Measurements from ENCODE around the gene CFAP20. TPM values are rescaled to one million over a fixed set of nuclear protein-coding genes. Genes with fewer than 3 reads are reported as not detected.

CFAP20 gene
- total and polyA plus RNA-seq, 2 donors, result 28.5 to 70.0 TPM

DNA sequence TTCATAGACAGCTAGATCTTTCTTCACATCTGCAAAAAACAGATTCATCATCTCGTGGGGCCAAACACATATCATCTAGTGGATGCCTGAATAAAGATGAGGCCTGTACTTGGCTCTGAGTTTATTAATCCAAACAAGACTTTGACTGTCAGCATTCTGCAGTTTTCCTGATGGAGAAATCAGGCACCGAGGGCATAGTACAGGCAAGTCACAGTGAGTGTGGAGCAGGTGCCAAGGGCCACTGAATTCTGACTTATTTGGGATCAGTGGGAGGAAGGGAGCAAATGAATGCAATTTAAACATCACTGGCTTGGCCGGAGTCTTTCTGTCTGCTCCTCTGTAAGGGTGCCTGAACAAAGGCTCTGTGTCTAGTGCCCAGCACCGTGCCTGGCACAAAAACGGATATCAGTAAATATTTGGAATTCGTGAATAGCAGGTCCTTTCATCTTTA, 975 bp downstream of the CFAP20 start:
- peaks cover 0 to 12% of the 10 kb centered on the region in 2 donors for H3K9me3 ChIP-seq (ENCODE audit: control insufficient read depth in 2 of 2, insufficient read depth in 1 of 2, low read length in 1 of 2)
- WGBS, result 15% methylated on average over 6 of the region's 6 CpGs
- H3K36me3 ChIP-seq (ENCODE audit: control insufficient read depth in 2 of 2, insufficient read depth in 2 of 2, low read length in 1 of 2), result no peaks in the 10 kb centered on the region
- peak overlapping the region; percentile 92 to 99 for H3K4me3 ChIP-seq (ENCODE audit: low read length in 2 of 2)
- peaks cover 12 to 21% of the 10 kb centered on the region in 2 donors for H3K4me1 ChIP-seq (ENCODE audit: control insufficient read depth in 2 of 2, insufficient read depth in 2 of 2, low read length in 2 of 2)
- H3K27me3 ChIP-seq (ENCODE audit: control insufficient read depth in 2 of 2, insufficient read depth in 1 of 2, low read length in 1 of 2), result no peaks in the 10 kb centered on the region
- no peak for DNase-seq (ENCODE audit: low read depth in 6 of 9, low spot score in 9 of 9)
- H3K27ac ChIP-seq (ENCODE audit: low read depth in 1 of 2, low read length in 1 of 2), result peak overlapping the region in 1 of 2 donors; percentile 4

DNA sequence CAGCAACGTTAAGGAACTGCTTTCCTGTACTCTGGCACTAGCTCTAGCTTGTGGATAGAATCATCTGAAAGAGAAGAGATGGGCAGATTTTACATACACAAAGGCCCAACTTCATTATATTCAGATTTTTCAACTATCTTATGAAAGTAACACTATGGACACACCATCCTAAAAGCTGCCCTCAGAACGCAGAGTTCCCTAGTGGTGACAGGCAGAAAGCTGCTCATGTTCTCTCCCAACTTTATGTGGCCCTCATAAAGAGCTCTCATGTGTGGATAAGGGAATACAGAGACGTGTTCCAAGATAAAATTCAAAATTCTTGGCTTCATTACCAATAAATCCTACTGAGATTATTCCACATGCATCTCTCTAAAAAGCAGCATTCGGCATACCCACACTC, 1.5 kb downstream of the CFAP20 start:
- H3K4me3 ChIP-seq (ENCODE audit: low read length in 2 of 2), result peak overlapping the region; percentile 92 to 99
- no peaks in the 10 kb centered on the region for H3K36me3 ChIP-seq (ENCODE audit: control insufficient read depth in 2 of 2, insufficient read depth in 2 of 2, low read length in 1 of 2)
- H3K27ac ChIP-seq (ENCODE audit: low read depth in 1 of 2, low read length in 1 of 2), result peak overlapping the region in 1 of 2 donors; percentile 32
- DNase-seq (ENCODE audit: low read depth in 6 of 9, low spot score in 9 of 9), result peak in 1 of 9 donors; percentile 7
- peaks cover 0 to 12% of the 10 kb centered on the region in 2 donors for H3K9me3 ChIP-seq (ENCODE audit: control insufficient read depth in 2 of 2, insufficient read depth in 1 of 2, low read length in 1 of 2)
- 51% methylated on average over 4 of the region's 4 CpGs for WGBS
- H3K4me1 ChIP-seq (ENCODE audit: control insufficient read depth in 2 of 2, insufficient read depth in 2 of 2, low read length in 2 of 2), result peaks cover 12 to 21% of the 10 kb centered on the region in 2 donors
- H3K27me3 ChIP-seq (ENCODE audit: control insufficient read depth in 2 of 2, insufficient read depth in 1 of 2, low read length in 1 of 2), result no peaks in the 10 kb centered on the region

DNA sequence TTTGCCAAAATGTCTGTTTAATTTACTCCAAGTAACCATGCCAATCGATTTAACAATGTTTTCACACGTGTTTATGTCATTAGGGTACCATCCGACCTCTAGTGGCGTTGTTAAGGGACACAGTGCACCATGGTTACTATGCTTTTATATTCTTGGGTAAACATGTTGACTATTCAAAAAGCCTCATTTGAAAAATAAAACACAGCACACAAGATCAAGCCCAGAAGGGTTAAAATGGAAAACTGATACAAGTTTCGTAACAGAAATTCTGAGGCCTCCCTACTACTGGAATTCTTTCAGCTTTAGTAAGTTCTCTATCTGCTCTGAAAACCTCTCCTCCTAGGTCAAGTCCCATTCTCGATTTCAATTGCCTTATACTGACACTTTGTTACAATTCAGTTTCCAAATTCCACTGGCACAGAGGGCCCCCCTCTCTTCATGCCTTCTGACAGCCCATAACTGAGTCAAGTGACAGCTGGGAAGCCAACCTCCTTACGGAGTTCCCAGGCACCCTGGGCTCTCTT, 2.1 kb downstream of the CFAP20 start:
- Histone ChIP-seq H3K27me3 (ENCODE audit: control insufficient read depth in 2 of 2, insufficient read depth in 1 of 2, low read length in 1 of 2) (no peaks in the 10 kb centered on the region), H3K27ac (ENCODE audit: low read depth in 1 of 2, low read length in 1 of 2) (peak overlapping the region in 1 of 2 donors; percentile 32), H3K9me3 (ENCODE audit: control insufficient read depth in 2 of 2, insufficient read depth in 1 of 2, low read length in 1 of 2) (peaks cover 0 to 12% of the 10 kb centered on the region in 2 donors), H3K36me3 (ENCODE audit: control insufficient read depth in 2 of 2, insufficient read depth in 2 of 2, low read length in 1 of 2) (no peaks in the 10 kb centered on the region), H3K4me3 (ENCODE audit: low read length in 2 of 2) (peak overlapping the region in 1 of 2 donors; percentile 99), H3K4me1 (ENCODE audit: control insufficient read depth in 2 of 2, insufficient read depth in 2 of 2, low read length in 2 of 2) (peaks cover 12 to 21% of the 10 kb centered on the region in 2 donors)
- peak in 2 of 9 donors; percentile 15 to 38 for DNase-seq (ENCODE audit: low read depth in 6 of 9, low spot score in 9 of 9)
- WGBS, result 40% methylated on average over 7 of the region's 7 CpGs

DNA sequence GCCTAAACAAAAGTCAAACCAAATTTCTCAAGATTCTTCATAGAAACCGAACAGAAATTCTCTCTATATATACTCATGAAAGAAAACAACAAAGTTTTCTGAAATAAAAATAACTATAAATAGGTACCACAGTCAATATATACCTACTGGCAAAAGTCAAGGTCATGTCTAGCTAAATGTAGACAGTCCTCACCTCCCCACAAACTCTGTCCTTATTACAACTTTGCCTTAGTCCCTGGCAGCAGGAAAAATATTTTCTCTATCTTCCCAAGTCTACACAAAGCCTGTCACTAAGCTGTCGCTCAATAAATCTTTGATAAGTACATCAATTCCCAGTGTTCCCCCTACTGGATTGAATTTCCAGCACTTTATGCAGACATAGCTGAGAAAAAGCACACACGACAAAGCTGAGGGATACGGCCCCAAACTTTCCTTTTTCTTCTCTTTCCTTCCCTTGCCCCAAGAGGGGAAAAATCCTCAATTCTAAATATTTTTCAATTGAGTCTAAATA, 2.7 kb downstream of the CFAP20 start:
- Histone ChIP-seq H3K4me1 (ENCODE audit: control insufficient read depth in 2 of 2, insufficient read depth in 2 of 2, low read length in 2 of 2) (peaks cover 15 to 26% of the 10 kb centered on the region in 2 donors), H3K9me3 (ENCODE audit: control insufficient read depth in 2 of 2, insufficient read depth in 1 of 2, low read length in 1 of 2) (peaks cover 0 to 12% of the 10 kb centered on the region in 2 donors), H3K4me3 (ENCODE audit: low read length in 2 of 2) (no peak overlapping the region), H3K27me3 (ENCODE audit: control insufficient read depth in 2 of 2, insufficient read depth in 1 of 2, low read length in 1 of 2) (no peaks in the 10 kb centered on the region), H3K36me3 (ENCODE audit: control insufficient read depth in 2 of 2, insufficient read depth in 2 of 2, low read length in 1 of 2) (peaks cover 0 to 2% of the 10 kb centered on the region in 2 donors), H3K27ac (ENCODE audit: low read depth in 1 of 2, low read length in 1 of 2) (no peak overlapping the region)
- 87% methylated on average over 4 of the region's 4 CpGs for WGBS
- DNase-seq (ENCODE audit: low read depth in 6 of 9, low spot score in 9 of 9), result no peak

DNA sequence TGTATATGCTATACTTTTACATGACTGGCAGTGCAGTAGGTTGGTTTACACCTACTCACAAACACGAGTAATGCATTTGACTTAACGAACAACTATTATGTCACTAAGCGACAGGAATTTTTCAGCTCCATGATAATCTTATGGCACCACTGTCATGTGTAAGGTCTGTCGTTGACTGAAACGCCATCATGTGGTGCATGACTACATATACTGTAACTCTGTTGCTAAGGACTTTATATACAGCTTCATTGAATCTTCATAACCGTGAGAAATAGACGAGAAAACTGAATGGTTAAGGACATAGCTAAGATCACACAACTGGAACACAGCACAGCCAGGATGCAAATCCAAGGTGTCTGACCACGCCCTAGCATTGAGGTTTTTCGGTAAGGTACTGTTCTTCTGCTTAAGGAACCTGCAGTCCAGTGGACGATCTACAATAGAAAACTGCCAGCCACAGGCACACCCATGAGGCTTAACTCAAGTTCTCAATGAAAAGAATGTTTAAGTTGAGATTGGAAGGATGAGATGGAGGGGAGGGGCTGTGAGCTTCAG, 3.3 kb downstream of the CFAP20 start:
- DNase-seq (ENCODE audit: low read depth in 6 of 9, low spot score in 9 of 9), result peak in 1 of 9 donors; percentile 13
- Histone ChIP-seq H3K9me3 (ENCODE audit: control insufficient read depth in 2 of 2, insufficient read depth in 1 of 2, low read length in 1 of 2) (peaks cover 0 to 12% of the 10 kb centered on the region in 2 donors), H3K4me3 (ENCODE audit: low read length in 2 of 2) (no peak overlapping the region), H3K27ac (ENCODE audit: low read depth in 1 of 2, low read length in 1 of 2) (no peak overlapping the region), H3K36me3 (ENCODE audit: control insufficient read depth in 2 of 2, insufficient read depth in 2 of 2, low read length in 1 of 2) (peaks cover 0 to 6% of the 10 kb centered on the region in 2 donors), H3K4me1 (ENCODE audit: control insufficient read depth in 2 of 2, insufficient read depth in 2 of 2, low read length in 2 of 2) (peaks cover 15 to 30% of the 10 kb centered on the region in 2 donors), H3K27me3 (ENCODE audit: control insufficient read depth in 2 of 2, insufficient read depth in 1 of 2, low read length in 1 of 2) (no peaks in the 10 kb centered on the region)
- 79% methylated on average over 10 of the region's 10 CpGs for WGBS

DNA sequence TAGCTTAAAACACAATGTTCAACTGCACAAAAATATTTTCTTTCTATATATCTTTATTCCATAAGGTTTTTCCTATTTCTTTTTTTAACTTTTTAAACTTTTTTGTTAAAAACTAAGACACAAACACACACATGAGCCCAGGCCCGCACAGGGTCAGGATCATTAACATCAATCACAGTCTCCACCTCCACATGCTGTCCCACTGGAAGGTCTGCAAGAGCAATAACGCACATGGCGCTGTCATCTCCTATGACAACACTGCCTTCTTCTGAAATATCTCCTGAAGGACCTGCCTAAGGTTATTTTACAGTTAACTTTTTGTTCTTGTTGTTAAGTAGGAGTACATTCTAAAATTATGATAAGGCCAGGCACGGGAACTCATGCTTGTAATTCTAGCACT, 4.1 kb downstream of the CFAP20 start:
- no peaks in the 10 kb centered on the region for H3K27me3 ChIP-seq (ENCODE audit: control insufficient read depth in 2 of 2, insufficient read depth in 1 of 2, low read length in 1 of 2)
- DNase-seq (ENCODE audit: low read depth in 6 of 9, low spot score in 9 of 9), result no peak
- WGBS, result 97% methylated on average over 4 of the region's 4 CpGs
- H3K36me3 ChIP-seq (ENCODE audit: control insufficient read depth in 2 of 2, insufficient read depth in 2 of 2, low read length in 1 of 2), result peaks cover 0 to 8% of the 10 kb centered on the region in 2 donors
- peaks cover 15 to 30% of the 10 kb centered on the region in 2 donors for H3K4me1 ChIP-seq (ENCODE audit: control insufficient read depth in 2 of 2, insufficient read depth in 2 of 2, low read length in 2 of 2)
- no peak overlapping the region for H3K27ac ChIP-seq (ENCODE audit: low read depth in 1 of 2, low read length in 1 of 2)
- H3K9me3 ChIP-seq (ENCODE audit: control insufficient read depth in 2 of 2, insufficient read depth in 1 of 2, low read length in 1 of 2), result peaks cover 0 to 7% of the 10 kb centered on the region in 2 donors
- no peak overlapping the region for H3K4me3 ChIP-seq (ENCODE audit: low read length in 2 of 2)

DNA sequence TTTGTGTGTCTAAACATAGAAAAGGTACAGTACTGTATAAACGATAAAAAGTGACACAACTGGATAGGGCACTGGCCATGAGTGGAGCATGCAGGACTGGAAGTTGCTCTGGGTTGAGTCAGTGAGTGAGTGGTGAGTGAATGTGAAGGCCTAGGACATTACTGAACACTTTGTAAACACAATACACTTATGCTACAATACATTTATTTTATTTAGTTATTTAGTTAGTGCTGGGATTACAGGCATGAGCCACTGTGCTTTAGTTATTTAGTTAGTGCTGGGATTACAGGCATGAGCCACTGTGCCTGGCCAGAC, 4.6 kb downstream of the CFAP20 start:
- H3K27ac ChIP-seq (ENCODE audit: low read depth in 1 of 2, low read length in 1 of 2), result no peak overlapping the region
- no peaks in the 10 kb centered on the region for H3K27me3 ChIP-seq (ENCODE audit: control insufficient read depth in 2 of 2, insufficient read depth in 1 of 2, low read length in 1 of 2)
- no peak for DNase-seq (ENCODE audit: low read depth in 6 of 9, low spot score in 9 of 9)
- peaks cover 15 to 27% of the 10 kb centered on the region in 2 donors for H3K4me1 ChIP-seq (ENCODE audit: control insufficient read depth in 2 of 2, insufficient read depth in 2 of 2, low read length in 2 of 2)
- H3K9me3 ChIP-seq (ENCODE audit: control insufficient read depth in 2 of 2, insufficient read depth in 1 of 2, low read length in 1 of 2), result peaks cover 0 to 2% of the 10 kb centered on the region in 2 donors
- WGBS, result 91% methylated on average over 1 of the region's 1 CpG
- peaks cover 0 to 8% of the 10 kb centered on the region in 2 donors for H3K36me3 ChIP-seq (ENCODE audit: control insufficient read depth in 2 of 2, insufficient read depth in 2 of 2, low read length in 1 of 2)
- no peak overlapping the region for H3K4me3 ChIP-seq (ENCODE audit: low read length in 2 of 2)

DNA sequence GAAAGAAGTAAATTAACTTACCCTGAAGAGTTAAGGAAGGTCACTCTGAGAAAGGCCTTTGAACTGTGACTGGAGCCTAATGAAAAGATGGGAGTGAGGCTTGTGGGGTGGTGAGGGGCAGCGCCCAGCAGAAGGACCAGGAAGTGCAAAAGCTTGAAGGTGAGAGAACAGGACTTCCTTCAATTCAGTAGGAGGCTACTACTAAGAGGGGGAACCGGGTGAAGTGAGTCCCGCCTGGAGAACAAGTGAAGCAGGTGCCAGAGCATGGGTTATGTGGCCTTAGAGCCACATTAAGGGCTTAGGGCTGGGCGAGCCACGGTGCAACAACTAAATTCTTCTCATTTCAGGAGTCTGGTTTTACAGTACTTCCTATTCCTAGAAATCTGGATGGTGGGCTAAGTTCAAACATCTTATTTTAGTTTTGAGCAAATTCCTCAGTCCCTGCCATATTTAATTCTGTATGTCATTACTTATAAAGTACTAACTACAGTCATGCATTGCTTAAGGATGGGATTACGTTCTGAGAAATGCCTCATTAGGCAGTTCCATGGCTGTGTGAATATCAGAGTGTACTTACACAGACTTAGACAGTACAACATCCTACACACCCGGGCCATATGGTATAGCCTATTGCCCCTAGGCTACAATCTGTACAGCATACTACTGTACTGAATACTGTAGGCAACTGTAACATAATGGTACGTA, 5.1 kb downstream of the CFAP20 start:
- peaks cover 15 to 27% of the 10 kb centered on the region in 2 donors for H3K4me1 ChIP-seq (ENCODE audit: control insufficient read depth in 2 of 2, insufficient read depth in 2 of 2, low read length in 2 of 2)
- H3K9me3 ChIP-seq (ENCODE audit: control insufficient read depth in 2 of 2, insufficient read depth in 1 of 2, low read length in 1 of 2), result no peaks in the 10 kb centered on the region
- H3K36me3 ChIP-seq (ENCODE audit: control insufficient read depth in 2 of 2, insufficient read depth in 2 of 2, low read length in 1 of 2), result peaks cover 0 to 8% of the 10 kb centered on the region in 2 donors
- no peak for DNase-seq (ENCODE audit: low read depth in 6 of 9, low spot score in 9 of 9)
- no peak overlapping the region for H3K27ac ChIP-seq (ENCODE audit: low read depth in 1 of 2, low read length in 1 of 2)
- no peak overlapping the region for H3K4me3 ChIP-seq (ENCODE audit: low read length in 2 of 2)
- WGBS, result 63% methylated on average over 8 of the region's 8 CpGs
- H3K27me3 ChIP-seq (ENCODE audit: control insufficient read depth in 2 of 2, insufficient read depth in 1 of 2, low read length in 1 of 2), result no peaks in the 10 kb centered on the region

DNA sequence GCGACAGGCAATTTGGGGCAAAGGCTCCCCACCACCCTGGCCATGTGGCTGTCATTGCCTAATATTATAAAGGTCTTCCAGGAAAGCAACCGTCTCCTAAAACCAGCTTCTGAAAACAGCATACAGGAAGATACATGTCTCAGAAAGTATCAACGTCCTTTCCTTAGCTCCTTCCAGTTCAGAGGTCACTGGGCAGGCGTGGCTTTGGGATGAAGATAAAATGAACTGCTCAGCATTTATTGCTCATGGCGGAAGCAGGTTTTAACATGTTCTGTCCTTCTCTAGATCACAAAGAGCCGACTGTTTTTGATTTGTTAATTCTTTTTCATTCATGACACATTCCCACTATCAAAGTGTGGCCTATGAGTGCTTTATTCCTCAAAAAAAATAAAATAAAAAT, 8.0 kb downstream of the CFAP20 start:
- peaks cover 6 to 16% of the 10 kb centered on the region in 2 donors for H3K36me3 ChIP-seq (ENCODE audit: control insufficient read depth in 2 of 2, insufficient read depth in 2 of 2, low read length in 1 of 2)
- no peaks in the 10 kb centered on the region for H3K9me3 ChIP-seq (ENCODE audit: control insufficient read depth in 2 of 2, insufficient read depth in 1 of 2, low read length in 1 of 2)
- peaks cover 3 to 12% of the 10 kb centered on the region in 2 donors for H3K4me1 ChIP-seq (ENCODE audit: control insufficient read depth in 2 of 2, insufficient read depth in 2 of 2, low read length in 2 of 2)
- no peak for DNase-seq (ENCODE audit: low read depth in 6 of 9, low spot score in 9 of 9)
- H3K4me3 ChIP-seq (ENCODE audit: low read length in 2 of 2), result no peak overlapping the region
- no peaks in the 10 kb centered on the region for H3K27me3 ChIP-seq (ENCODE audit: control insufficient read depth in 2 of 2, insufficient read depth in 1 of 2, low read length in 1 of 2)
- H3K27ac ChIP-seq (ENCODE audit: low read depth in 1 of 2, low read length in 1 of 2), result no peak overlapping the region
- WGBS, result 93% methylated on average over 6 of the region's 6 CpGs
